Measurements from ENCODE around the gene EXOSC2. TPM values are rescaled to one million over a fixed set of nuclear protein-coding genes. Genes with fewer than 3 reads are reported as not detected.
"Not testable (repeated sequence)": the region's sequence is repeated elsewhere in the genome, so short reads cannot be mapped to it uniquely, and the experiment has no call there.

EXOSC2 gene
- total RNA-seq, 2 donors from 2014 or later = 66.9 to 89.1 TPM

GRCh38 chr9:130680836-130681768 lies 12.5 kb upstream of the EXOSC2 start:
- Mint-ChIP-seq H3K27ac (no peak overlapping the region), H3K27me3 (no peaks in the 10 kb centered on the region), H3K4me1 (peaks cover 5% of the 10 kb centered on the region), H3K36me3 (ENCODE audit: low read depth) (no peaks in the 10 kb centered on the region), H3K9me3 (no peaks in the 10 kb centered on the region), H3K4me3 (peak overlapping the region; percentile 87)
- peak; percentile 82 for ATAC-seq (replicated peaks)

GRCh38 chr9:130681769-130682420 lies 11.7 kb upstream of the EXOSC2 start:
- Mint-ChIP-seq H3K4me3 (peak overlapping the region; percentile 87), H3K4me1 (peaks cover 5% of the 10 kb centered on the region), H3K27me3 (no peaks in the 10 kb centered on the region), H3K36me3 (ENCODE audit: low read depth) (no peaks in the 10 kb centered on the region), H3K9me3 (no peaks in the 10 kb centered on the region), H3K27ac (peak overlapping the region; percentile 84)
- ATAC-seq (replicated peaks) = peak; percentile 48

GRCh38 chr9:130682421-130683121 lies 11.0 kb upstream of the EXOSC2 start:
- Mint-ChIP-seq H3K27me3 (no peaks in the 10 kb centered on the region), H3K4me1 (peaks cover 5% of the 10 kb centered on the region), H3K27ac (peak overlapping the region; percentile 84), H3K4me3 (peak overlapping the region; percentile 87), H3K36me3 (ENCODE audit: low read depth) (no peaks in the 10 kb centered on the region), H3K9me3 (no peaks in the 10 kb centered on the region)
- peak; percentile 32 for ATAC-seq (replicated peaks)

- H3K27ac Mint-ChIP-seq = no peak overlapping the region
- ATAC-seq (replicated peaks) = no peak
- H3K4me1 Mint-ChIP-seq = peaks cover 10% of the 10 kb centered on the region
- no peaks in the 10 kb centered on the region for H3K9me3 Mint-ChIP-seq
- H3K4me3 Mint-ChIP-seq = no peak overlapping the region
- no peaks in the 10 kb centered on the region for H3K36me3 Mint-ChIP-seq (ENCODE audit: low read depth)
- no peaks in the 10 kb centered on the region for H3K27me3 Mint-ChIP-seq
Measured at GRCh38 chr9:130685104-130685503, 8.5 kb upstream of the EXOSC2 start.

DNA sequence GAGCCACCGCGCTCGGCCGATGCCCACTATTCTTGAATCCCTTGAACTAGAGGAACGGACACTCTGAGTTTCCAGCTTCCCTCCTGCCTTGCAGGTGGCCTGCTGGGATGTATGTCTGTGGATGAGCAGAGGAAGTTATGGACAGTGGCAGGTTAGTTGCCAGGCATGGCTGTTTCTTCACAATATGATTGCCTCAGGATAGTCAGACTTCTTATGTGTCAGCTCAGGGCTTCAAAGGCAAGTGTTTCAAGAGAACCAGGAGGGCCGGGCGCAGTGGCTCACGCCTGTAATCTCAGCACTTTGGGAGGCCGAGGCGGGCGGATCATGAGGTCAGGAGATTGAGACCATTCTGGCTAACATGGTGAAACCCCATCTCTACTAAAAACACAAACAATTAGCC lies 7.6 kb upstream of the EXOSC2 start:
- H3K27me3 Mint-ChIP-seq; H3K9me3 Mint-ChIP-seq; H3K36me3 Mint-ChIP-seq (ENCODE audit: low read depth); H3K4me3 Mint-ChIP-seq; ATAC-seq (replicated peaks); H3K27ac Mint-ChIP-seq: not testable (repeated sequence)
- peaks cover 10% of the 10 kb centered on the region for H3K4me1 Mint-ChIP-seq

- H3K4me1 Mint-ChIP-seq = peaks cover 6% of the 10 kb centered on the region
- H3K4me3 Mint-ChIP-seq = no peak overlapping the region
- no peak for ATAC-seq (replicated peaks)
- H3K27me3 Mint-ChIP-seq = no peaks in the 10 kb centered on the region
- no peaks in the 10 kb centered on the region for H3K36me3 Mint-ChIP-seq (ENCODE audit: low read depth)
- H3K9me3 Mint-ChIP-seq = no peaks in the 10 kb centered on the region
- no peak overlapping the region for H3K27ac Mint-ChIP-seq
Measured at GRCh38 chr9:130687615-130688014, 6.0 kb upstream of the EXOSC2 start.

GRCh38 chr9:130688072-130688471 lies 5.5 kb upstream of the EXOSC2 start:
- Mint-ChIP-seq H3K27me3 (no peaks in the 10 kb centered on the region), H3K4me3 (no peak overlapping the region), H3K36me3 (ENCODE audit: low read depth) (no peaks in the 10 kb centered on the region), H3K4me1 (peaks cover 5% of the 10 kb centered on the region), H3K9me3 (no peaks in the 10 kb centered on the region), H3K27ac (no peak overlapping the region)
- ATAC-seq (replicated peaks) = peak; percentile 61

DNA sequence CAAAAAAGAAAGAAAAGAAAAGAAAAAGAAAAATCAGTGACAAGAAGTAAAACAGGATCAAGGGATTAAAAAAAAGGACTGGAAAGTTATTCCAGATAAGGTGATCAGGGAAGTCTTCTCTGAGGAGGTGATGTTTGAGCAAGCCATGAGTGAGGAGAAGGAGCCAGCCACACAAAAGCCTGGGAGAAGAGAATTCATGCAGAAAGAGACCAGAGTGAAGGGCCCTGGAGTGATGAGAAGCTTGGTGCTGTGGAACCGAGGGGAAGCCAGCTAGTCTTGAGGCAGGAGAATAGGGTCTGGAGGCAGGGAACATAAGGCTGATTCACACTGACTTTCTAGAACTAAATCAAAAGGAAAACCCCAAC lies 4.0 kb upstream of the EXOSC2 start:
- ATAC-seq (replicated peaks) = no peak
- peaks cover 5% of the 10 kb centered on the region for H3K4me1 Mint-ChIP-seq
- H3K27ac Mint-ChIP-seq = peak overlapping the region; percentile 42
- peaks cover 7% of the 10 kb centered on the region for H3K36me3 Mint-ChIP-seq (ENCODE audit: low read depth)
- H3K4me3 Mint-ChIP-seq = peak overlapping the region; percentile 8
- H3K9me3 Mint-ChIP-seq = no peaks in the 10 kb centered on the region
- H3K27me3 Mint-ChIP-seq = no peaks in the 10 kb centered on the region

DNA sequence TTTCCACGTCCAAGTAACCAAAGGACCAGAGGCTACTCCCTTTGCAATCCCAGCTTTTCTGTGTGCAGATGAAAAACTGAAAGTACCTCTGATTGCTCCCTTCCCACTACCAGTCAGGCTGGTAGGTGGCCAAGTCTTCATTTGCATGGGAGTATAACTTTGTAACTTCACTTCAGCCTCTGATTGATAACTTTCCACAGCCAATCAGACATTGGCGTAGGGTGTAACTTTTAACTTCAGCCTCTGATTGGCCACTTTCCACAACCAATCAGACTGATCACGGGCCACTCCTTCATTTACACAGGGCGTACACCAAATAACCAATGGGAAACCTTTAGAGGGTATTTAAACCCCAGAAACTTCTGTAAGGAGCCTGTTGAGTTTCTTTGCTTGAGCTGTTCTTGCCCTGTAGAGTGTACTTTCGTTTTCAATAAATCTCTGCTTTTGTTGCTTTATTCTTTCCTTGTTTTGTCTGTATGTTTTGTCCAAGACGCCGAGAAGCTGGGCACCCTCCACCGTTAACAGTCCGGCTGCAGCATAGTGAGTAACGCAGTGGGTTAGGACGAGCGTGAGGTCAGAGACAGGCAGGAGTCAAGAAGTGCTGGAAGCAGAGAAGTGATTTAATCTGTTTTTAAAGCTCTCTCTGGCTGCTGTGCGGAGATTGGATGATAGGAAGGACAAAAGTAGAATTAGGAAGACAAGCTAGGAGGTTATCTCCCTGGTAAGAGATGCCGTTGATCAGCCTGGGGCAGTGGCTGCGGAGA lies 3.5 kb upstream of the EXOSC2 start:
- ATAC-seq (replicated peaks) = no peak
- no peaks in the 10 kb centered on the region for H3K9me3 Mint-ChIP-seq
- H3K4me3 Mint-ChIP-seq = peak overlapping the region; percentile 8
- peaks cover 9% of the 10 kb centered on the region for H3K4me1 Mint-ChIP-seq
- H3K36me3 Mint-ChIP-seq (ENCODE audit: low read depth) = peaks cover 13% of the 10 kb centered on the region
- H3K27ac Mint-ChIP-seq = peak overlapping the region; percentile 42
- no peaks in the 10 kb centered on the region for H3K27me3 Mint-ChIP-seq

- peak overlapping the region; percentile 92 for H3K27ac Mint-ChIP-seq
- no peaks in the 10 kb centered on the region for H3K9me3 Mint-ChIP-seq
- no peak for ATAC-seq (replicated peaks)
- H3K4me3 Mint-ChIP-seq = peak overlapping the region; percentile 92
- peaks cover 26% of the 10 kb centered on the region for H3K4me1 Mint-ChIP-seq
- H3K36me3 Mint-ChIP-seq (ENCODE audit: low read depth) = peaks cover 35% of the 10 kb centered on the region
- H3K27me3 Mint-ChIP-seq = no peaks in the 10 kb centered on the region
Measured at GRCh38 chr9:130692321-130692720, 1.3 kb upstream of the EXOSC2 start.

DNA sequence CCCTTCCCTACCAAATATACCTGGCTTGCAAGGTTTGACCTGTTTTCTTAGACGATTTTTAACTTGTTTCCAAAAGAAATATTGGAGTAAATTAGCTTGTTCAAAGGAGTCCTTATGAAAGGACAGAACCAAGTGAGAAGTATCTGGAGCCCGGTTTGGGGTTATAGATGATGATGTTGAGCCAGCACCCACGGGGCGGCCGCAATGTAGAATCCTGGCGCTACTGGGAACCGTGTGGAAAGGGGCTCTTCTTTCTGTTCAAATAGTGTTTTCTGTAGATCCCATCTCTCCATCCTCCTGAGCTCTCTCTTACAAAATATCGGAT lies 517 bp upstream of the EXOSC2 start:
- Mint-ChIP-seq H3K4me3 (peak overlapping the region; percentile 92), H3K27ac (peak overlapping the region; percentile 92), H3K36me3 (ENCODE audit: low read depth) (peaks cover 42% of the 10 kb centered on the region), H3K27me3 (no peaks in the 10 kb centered on the region), H3K9me3 (no peaks in the 10 kb centered on the region), H3K4me1 (peaks cover 26% of the 10 kb centered on the region)
- no peak for ATAC-seq (replicated peaks)

GRCh38 chr9:130694205-130694604 lies 625 bp downstream of the EXOSC2 start:
- ATAC-seq (replicated peaks) = peak; percentile 29

GRCh38 chr9:130696139-130696650 lies 2.6 kb downstream of the EXOSC2 start:
- H3K4me1 Mint-ChIP-seq = peaks cover 29% of the 10 kb centered on the region
- H3K4me3 Mint-ChIP-seq = peak overlapping the region; percentile 92
- no peaks in the 10 kb centered on the region for H3K9me3 Mint-ChIP-seq
- peak overlapping the region; percentile 65 for H3K27ac Mint-ChIP-seq
- peaks cover 71% of the 10 kb centered on the region for H3K36me3 Mint-ChIP-seq (ENCODE audit: low read depth)
- ATAC-seq (replicated peaks) = no peak
- H3K27me3 Mint-ChIP-seq = no peaks in the 10 kb centered on the region

More at GRCh38 chr9:130694205-130694604, 625 bp downstream of the EXOSC2 start:
- Mint-ChIP-seq H3K4me1 (peaks cover 29% of the 10 kb centered on the region), H3K36me3 (ENCODE audit: low read depth) (peaks cover 53% of the 10 kb centered on the region), H3K27ac (peak overlapping the region; percentile 92), H3K27me3 (no peaks in the 10 kb centered on the region), H3K4me3 (peak overlapping the region; percentile 92), H3K9me3 (no peaks in the 10 kb centered on the region)

GRCh38 chr9:130696996-130697395 lies 3.4 kb downstream of the EXOSC2 start:
- Mint-ChIP-seq H3K27me3 (no peaks in the 10 kb centered on the region), H3K36me3 (ENCODE audit: low read depth) (peaks cover 79% of the 10 kb centered on the region), H3K9me3 (no peaks in the 10 kb centered on the region), H3K4me1 (peaks cover 29% of the 10 kb centered on the region), H3K27ac (peak overlapping the region; percentile 65), H3K4me3 (no peak overlapping the region)
- no peak for ATAC-seq (replicated peaks)
